K562 (cell line): ENCODE measurements around the gene TTLL4. TPM values are rescaled to one million over a fixed set of nuclear protein-coding genes. Genes with fewer than 3 reads are reported as not detected.

ENCODE experiments used
- ATAC-seq: fragments of 200-7000 bp; cut with Tn5 transposase; 3 replicates; pipeline ENCODE4 v1.9.1; 2020; ENCODE audit warnings: moderate library complexity
- BruUV-seq: library from RNA; stranded (reverse); fragments of 400-500 nt; replicated peaks from 2 replicates; lab custom pipeline; 2021; lab: Mats Ljungman, UMichigan
- CTCF ChIA-PET: fragments of 300-600 bp; formaldehyde crosslinking; extraction: SDS; loops from one replicate; lab custom pipeline; 2021; ENCODE audit warnings: low intra/inter-chr PET ratio; lab: Yijun Ruan, JAX
- POLR2A ChIA-PET: fragments of 300-600, 350-650 bp; sonication (Branson Sonifier 250); formaldehyde crosslinking; extraction: SDS; loops from one replicate; lab custom pipeline; 2021; ENCODE audit warnings: antibody characterized with exemption, inconsistent platforms; lab: Yijun Ruan, JAX
- DNase-seq, 4 experiments: peaks; one replicate each; pipeline versions ENCODE4 v3.0.0 to v3.0.0-alpha.2; 2011 to 2018; ENCODE audit warnings: low spot score in 3 of 4, mixed read lengths in 3 of 4; ENCODE audit errors: extremely low read depth in 1 of 4
- FAIRE-seq: peaks from 2 replicates; lab custom pipeline; 2011; peaks lifted over from hg19 to GRCh38; lab: Jason Lieb, UNC
- H2AFZ ChIP-seq: 2 replicates; pipeline ENCODE4 v1.6.0; 2011; ENCODE audit warnings: low read depth, low read length, control low read depth, inconsistent platforms
- H3K27ac ChIP-seq: fragments of 200-600 bp; 3 replicates; pipeline ENCODE4 v1.8.0; 2011; ENCODE audit warnings: low read depth, mild to moderate bottlenecking, control low read depth, inconsistent platforms, low read length, moderate library complexity, mixed read lengths; ENCODE audit errors: extremely low read depth
- H3K27me3 ChIP-seq, 2 experiments: fragments of 300-600 bp in 1 of 2; 2 replicates in 1 of 2; 3 replicates in 1 of 2; pipeline versions ENCODE4 v1.6.0 to v1.8.0; 2011; ENCODE audit warnings: inconsistent platforms in 2 of 2, low read length in 2 of 2, mild to moderate bottlenecking in 1 of 2, mixed read lengths in 1 of 2, moderate library complexity in 1 of 2; ENCODE audit not compliant: control insufficient read depth in 2 of 2, insufficient read depth in 2 of 2
- H3K36me3 ChIP-seq: fragments of 300-600 bp; 3 replicates; pipeline ENCODE4 v1.8.0; 2011; ENCODE audit warnings: mild to moderate bottlenecking, low read length, inconsistent platforms; ENCODE audit not compliant: control insufficient read depth, insufficient read depth
- H3K4me1 ChIP-seq, 2 experiments: fragments of 200-600 bp in 1 of 2; replicated peaks in 1 of 2; 2 replicates in 1 of 2; 3 replicates in 1 of 2; pipeline versions ENCODE4 v1.5.1 to v1.8.0; 2011; ENCODE audit warnings: inconsistent platforms in 2 of 2, low read length in 2 of 2, mild to moderate bottlenecking in 1 of 2, mixed read lengths in 1 of 2, moderate library complexity in 1 of 2; ENCODE audit not compliant: control insufficient read depth in 2 of 2, insufficient read depth in 2 of 2
- H3K4me2 ChIP-seq: 2 replicates; pipeline ENCODE4 v1.6.1; 2011; ENCODE audit warnings: low read length, control low read depth, inconsistent platforms, mixed read lengths; ENCODE audit not compliant: insufficient read depth
- H3K4me3 ChIP-seq: fragments of 200-600 bp; sonication (generic), shearing (Covaris generic); 2 replicates; pipeline ENCODE4 v1.5.1; 2016; ENCODE audit warnings: control low read depth, inconsistent platforms
- H3K79me2 ChIP-seq: fragments of 200-600 bp; 3 replicates; pipeline ENCODE4 v1.8.0; 2011; ENCODE audit warnings: low read length, inconsistent platforms; ENCODE audit not compliant: control insufficient read depth, insufficient read depth
- H3K9ac ChIP-seq, 2 experiments: 2 replicates each; pipeline versions ENCODE4 v1.6.0 to v1.6.1; 2011; ENCODE audit warnings: low read depth in 2 of 2, low read length in 2 of 2, control low read depth in 1 of 2, inconsistent platforms in 1 of 2, mild to moderate bottlenecking in 1 of 2, mixed read lengths in 1 of 2; ENCODE audit not compliant: insufficient read depth in 1 of 2
- H3K9me1 ChIP-seq: one replicate; pipeline ENCODE4 v1.6.0; 2011; ENCODE audit warnings: inconsistent platforms, mild to moderate bottlenecking, low read length, moderate library complexity; ENCODE audit not compliant: control insufficient read depth, insufficient read depth
- H3K9me3 ChIP-seq: replicated peaks from 2 replicates; pipeline ENCODE4 v1.5.1; 2011; ENCODE audit warnings: low read depth, low read length, inconsistent platforms; ENCODE audit not compliant: control insufficient read depth, insufficient read depth
- H4K20me1 ChIP-seq: replicated peaks from 2 replicates; pipeline ENCODE4 v1.6.1; 2011; ENCODE audit warnings: low read length, inconsistent platforms, mixed read lengths; ENCODE audit not compliant: control insufficient read depth, insufficient read depth
- DMBX1 ChIP-seq: fragments of 250-450 bp; sonication (Bioruptor Pico); IDR thresholded peaks from 2 replicates; pipeline ENCODE4 v1.8.0; 2022; ENCODE audit warnings: inconsistent platforms, mild to moderate bottlenecking, moderate library complexity, borderline replicate concordance
- HMBOX1 ChIP-seq: sonication (generic); IDR thresholded peaks from 2 replicates; pipeline ENCODE4 v1.6.1; 2016
- RBFOX2 ChIP-seq: fragments of 200-400 bp; formaldehyde crosslinking; IDR thresholded peaks from 2 replicates; pipeline ENCODE4 v1.6.1; 2017; ENCODE audit warnings: low read depth, mild to moderate bottlenecking, low read length, moderate library complexity
- RNF219 ChIP-seq: fragments of 250-450 bp; sonication (Bioruptor Pico); IDR thresholded peaks from 2 replicates; pipeline ENCODE4 v1.5.0; 2022; ENCODE audit warnings: mild to moderate bottlenecking
- ZNF589 ChIP-seq: fragments of 200-800 bp; sonication (Bioruptor generic); IDR thresholded peaks from 2 replicates; pipeline ENCODE4 v1.6.1; 2016; ENCODE audit warnings: low read depth, missing genetic modification characterization, missing compliant biosample characterization
- WGBS: fragments of 100-300 bp; shearing (Covaris generic); methylation state at CpG from one replicate; pipeline ENCODE4 v1.1.6; 2016; ENCODE audit warnings: low coverage, mixed read lengths; ENCODE audit not compliant: insufficient coverage; ENCODE audit errors: missing lambda C conversion rate; 5-methylcytosine and 5-hydroxymethylcytosine counted together
- in situ Hi-C: fragments of 300-500 bp; cut with MboI; formaldehyde crosslinking; loops from 4 replicates; pipeline ENCODE4 v1.15.0; 2018; ENCODE audit warnings: inconsistent platforms, mixed read lengths
- intact Hi-C: fragments of 100-400 bp; cut with micrococcal nuclease; formaldehyde crosslinking; loops from 2 replicates; pipeline ENCODE4 v1.14.2; 2022
- polyA plus RNA-seq, 8 experiments: library from polyadenylated mRNA; depleted of rRNA in 4 of 8; stranded (reverse) in 5 of 8; unstranded in 3 of 8; fragments of >200 nt; fragmentation: Nextera tagmentation in 2 of 8; fragmentation: Illumina TruSeq in 1 of 8; extraction: Ambion mirVana in 2 of 8; extraction: Trizol in 1 of 8; gene quantifications; 2 replicates each; pipeline versions ENCODE4 v1.2.1 to v1.2.3, GENCODE V29; 2011 to 2014; ENCODE audit warnings: inconsistent platforms in 1 of 8, missing spikeins in 1 of 8
- total RNA-seq, 7 experiments: library from RNA; depleted of rRNA in 6 of 7; stranded (reverse); fragments of >200 nt in 6 of 7; fragmentation: Illumina TruSeq in 2 of 7; extraction: Trizol in 2 of 7; gene quantifications; 2 replicates each; pipeline versions ENCODE4 v1.2.1 to v1.2.3, GENCODE V29; 2011 to 2021; ENCODE audit warnings: low replicate concordance in 1 of 7

TTLL4 gene
- total and polyA plus RNA-seq, 9 of the 15 experiments (the other 6 are each of a cell fraction or from before 2014, with no cell fraction given) = 12.6 to 67.5 (median 24.5) TPM

DNA sequence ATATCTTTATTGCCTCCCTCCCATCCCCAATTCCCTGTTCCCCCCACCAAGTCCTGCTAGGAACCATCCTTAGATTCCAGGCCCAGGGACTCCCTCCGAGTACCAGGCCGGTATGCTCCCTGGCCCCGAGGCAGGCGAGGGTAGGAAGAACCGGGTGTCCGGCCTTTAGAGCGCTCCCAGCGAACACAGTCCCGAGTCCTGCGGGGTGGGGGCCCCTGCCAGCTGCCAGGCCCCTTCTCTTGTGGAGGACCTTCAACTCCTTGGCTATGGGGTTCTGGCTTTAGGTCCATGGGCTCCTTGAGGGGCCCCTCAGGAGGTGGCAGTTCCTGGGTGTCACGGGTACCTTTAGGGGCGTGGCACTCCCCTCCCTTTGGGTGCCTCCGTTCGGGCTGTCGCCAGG is 46.7 kb upstream of the TTLL4 start (continued):
- no peak for TF ChIP-seq RNF219 (CRISPR knock-in tag)
- 0 out of 2 replicates have a peak, but pooled peaks have one; percentile 42 for TF ChIP-seq RBFOX2
- TF ChIP-seq DMBX1 (CRISPR knock-in tag) = no peak

- no peak overlapping the region for H3K4me2 ChIP-seq
- peaks cover 60% of the 10 kb centered on the region; the same call in 2 of the 3 replicates for H3K36me3 ChIP-seq
- in situ Hi-C loops (no loop called here), intact Hi-C loops (no loop called here)
- WGBS = 92% methylated on average over 4 of the region's 7 CpGs
- H3K9me3 ChIP-seq = no peaks in the 10 kb centered on the region
- FAIRE-seq (no peak), DNase-seq (no peak), ATAC-seq (no peak)
- H3K9me1 ChIP-seq = peaks cover 3% of the 10 kb centered on the region
- ChIA-PET CTCF (no interaction called here), POLR2A (interaction anchor here (0.6 kb wide), 1 partner anchor 242 kb away, joined by 3 read pairs; no protein-coding TSS in a partner anchor)
- H3K4me1 ChIP-seq = peaks cover 6 to 9% of the 10 kb centered on the region in 2 experiments; a peak in 3 of 5 replicates
- H3K27ac ChIP-seq = no peak overlapping the region
- no peak overlapping the region; a peak in 1 of 4 replicates for H3K9ac ChIP-seq
- H4K20me1 ChIP-seq = no peaks in the 10 kb centered on the region
- BruUV-seq = no TSS peak
- no peak overlapping the region for H2AFZ ChIP-seq
- no peak for TF ChIP-seq HMBOX1
- TF ChIP-seq ZNF589 (CRISPR knock-in tag) = no peak
- no peaks in the 10 kb centered on the region for H3K27me3 ChIP-seq
- H3K79me2 ChIP-seq = peaks cover 12% of the 10 kb centered on the region
- no peak overlapping the region for H3K4me3 ChIP-seq
Observed at GRCh38 chr2:218664653-218665052, 46.0 kb upstream of the TTLL4 start.
